ENCODE data around the gene CFAP70. TPM values are rescaled to one million over a fixed set of nuclear protein-coding genes. Genes with fewer than 3 reads are reported as not detected.
"Not testable (repeated sequence)": the region's sequence is repeated elsewhere in the genome, so short reads cannot be mapped to it uniquely, and the experiment has no call there.

CFAP70 gene
- total RNA-seq, 4 donors from 2014 or later: 1.1 to 1.8 (median 1.2) TPM

DNA sequence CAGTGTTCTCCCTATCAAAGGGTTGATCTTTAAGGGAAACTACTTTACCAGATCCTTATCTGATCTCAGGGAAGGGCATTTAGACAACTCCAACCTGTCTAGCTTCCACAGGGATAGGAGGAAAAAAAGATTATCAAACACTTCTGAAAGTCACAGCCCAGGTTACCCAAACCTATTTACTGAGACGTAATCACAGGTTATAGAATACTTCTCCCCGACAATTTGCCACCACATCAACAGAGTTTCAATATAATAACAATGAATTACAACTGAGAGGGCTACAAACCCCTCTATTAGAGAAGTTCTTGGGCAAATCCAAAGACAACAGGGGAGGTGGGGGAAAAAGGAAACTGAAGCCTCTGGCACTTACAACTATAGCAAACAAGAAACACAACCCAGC is 26.3 kb downstream of the CFAP70 start:
- TF ChIP-seq EP300 (IDR thresholded peaks at IDR 0.05) (no peak), POLR2A (IDR thresholded peaks at IDR 0.05) (no peak), POLR2AphosphoS5 (IDR thresholded peaks at IDR 0.05) (no peak)
- TF ChIP-seq, protein P1, sequence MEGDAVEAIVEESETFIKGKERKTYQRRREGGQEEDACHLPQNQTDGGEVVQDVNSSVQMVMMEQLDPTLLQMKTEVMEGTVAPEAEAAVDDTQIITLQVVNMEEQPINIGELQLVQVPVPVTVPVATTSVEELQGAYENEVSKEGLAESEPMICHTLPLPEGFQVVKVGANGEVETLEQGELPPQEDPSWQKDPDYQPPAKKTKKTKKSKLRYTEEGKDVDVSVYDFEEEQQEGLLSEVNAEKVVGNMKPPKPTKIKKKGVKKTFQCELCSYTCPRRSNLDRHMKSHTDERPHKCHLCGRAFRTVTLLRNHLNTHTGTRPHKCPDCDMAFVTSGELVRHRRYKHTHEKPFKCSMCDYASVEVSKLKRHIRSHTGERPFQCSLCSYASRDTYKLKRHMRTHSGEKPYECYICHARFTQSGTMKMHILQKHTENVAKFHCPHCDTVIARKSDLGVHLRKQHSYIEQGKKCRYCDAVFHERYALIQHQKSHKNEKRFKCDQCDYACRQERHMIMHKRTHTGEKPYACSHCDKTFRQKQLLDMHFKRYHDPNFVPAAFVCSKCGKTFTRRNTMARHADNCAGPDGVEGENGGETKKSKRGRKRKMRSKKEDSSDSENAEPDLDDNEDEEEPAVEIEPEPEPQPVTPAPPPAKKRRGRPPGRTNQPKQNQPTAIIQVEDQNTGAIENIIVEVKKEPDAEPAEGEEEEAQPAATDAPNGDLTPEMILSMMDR (IDR thresholded peaks at IDR 0.05): no peak
- Histone ChIP-seq H3K4me3 (no peak overlapping the region), H3K27me3 (no peaks in the 10 kb centered on the region), H3K9me3 (no peaks in the 10 kb centered on the region), H3K4me1 (no peaks in the 10 kb centered on the region), H3K36me3 (no peaks in the 10 kb centered on the region), H3K27ac (no peak overlapping the region)
- ATAC-seq: no peak
- WGBS, 2 donors (ENCODE audit: low coverage in 1 of 2): 86 to 96% methylated on average over 2 of the region's 2 CpGs

DNA sequence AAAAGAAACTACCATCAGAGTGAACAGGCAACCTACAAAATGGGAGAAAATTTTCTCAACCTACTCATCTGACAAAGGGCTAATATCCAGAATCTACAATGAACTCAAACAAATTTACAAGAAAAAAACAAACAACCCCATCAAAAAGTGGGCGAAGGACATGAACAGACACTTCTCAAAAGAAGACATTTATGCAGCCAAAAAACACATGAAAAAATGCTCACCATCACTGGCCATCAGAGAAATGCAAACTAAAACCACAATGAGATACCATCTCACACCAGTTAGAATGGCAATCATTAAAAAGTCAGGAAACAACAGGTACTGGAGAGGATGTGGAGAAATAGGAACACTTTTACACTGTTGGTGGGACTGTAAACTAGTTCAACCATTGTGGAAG is 30.1 kb downstream of the CFAP70 start:
- not testable (repeated sequence) for H3K27ac ChIP-seq, H3K9me3 ChIP-seq, H3K4me3 ChIP-seq, ATAC-seq, H3K27me3 ChIP-seq, H3K36me3 ChIP-seq, H3K4me1 ChIP-seq
- WGBS, 2 donors (ENCODE audit: low coverage in 1 of 2): no CpG with 5 or more reads among the region's 1 CpG

DNA sequence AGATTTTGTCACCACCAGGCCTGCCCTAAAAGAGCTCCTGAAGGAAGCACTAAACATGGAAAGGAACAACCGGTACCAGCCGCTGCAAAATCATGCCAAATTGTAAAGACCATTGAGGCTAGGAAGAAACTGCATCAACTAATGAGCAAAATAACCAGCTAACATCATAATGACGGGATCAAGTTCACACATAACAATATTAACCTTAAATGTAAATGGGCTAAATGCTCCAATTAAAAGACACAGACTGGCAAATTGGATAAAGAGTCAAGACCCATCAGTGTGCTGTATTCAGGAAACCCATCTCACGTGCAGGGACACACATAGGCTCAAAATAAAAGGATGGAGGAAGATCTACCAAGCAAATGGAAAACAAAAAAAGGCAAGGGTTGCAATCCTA is 33.4 kb downstream of the CFAP70 start:
- not testable (repeated sequence) for H3K27me3 ChIP-seq, H3K4me3 ChIP-seq, H3K9me3 ChIP-seq, H3K27ac ChIP-seq, H3K36me3 ChIP-seq, ATAC-seq, H3K4me1 ChIP-seq
- 96% methylated on average over 2 of the region's 4 CpGs; no CpG with 5 or more reads in 1 of the 2 donors for WGBS, 2 donors (ENCODE audit: low coverage in 1 of 2)

DNA sequence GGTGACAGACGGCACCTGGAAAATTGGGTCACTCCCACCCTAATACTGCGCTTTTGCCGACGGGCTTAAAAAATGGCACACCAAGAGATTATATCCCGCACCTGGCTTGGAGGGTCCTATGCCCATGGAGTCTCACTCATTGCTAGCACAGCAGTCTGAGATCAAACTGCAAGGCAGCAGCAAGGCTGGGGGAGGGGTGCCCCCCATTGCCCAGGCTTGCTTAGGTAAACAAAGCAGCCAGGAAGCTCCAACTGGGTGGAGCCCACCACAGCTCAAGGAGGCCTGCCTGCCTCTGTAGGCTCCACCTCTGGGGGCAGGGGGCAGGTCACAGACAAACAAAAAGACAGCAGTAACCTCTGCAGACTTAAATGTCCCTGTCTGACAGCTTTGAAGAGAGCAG is 35.1 kb downstream of the CFAP70 start:
- not testable (repeated sequence) for H3K9me3 ChIP-seq, H3K36me3 ChIP-seq, H3K4me3 ChIP-seq, H3K4me1 ChIP-seq, ATAC-seq, H3K27me3 ChIP-seq, H3K27ac ChIP-seq
- WGBS, 2 donors (ENCODE audit: low coverage in 1 of 2): 100% methylated on average over 2 of the region's 5 CpGs; no CpG with 5 or more reads in 1 of the 2 donors

DNA sequence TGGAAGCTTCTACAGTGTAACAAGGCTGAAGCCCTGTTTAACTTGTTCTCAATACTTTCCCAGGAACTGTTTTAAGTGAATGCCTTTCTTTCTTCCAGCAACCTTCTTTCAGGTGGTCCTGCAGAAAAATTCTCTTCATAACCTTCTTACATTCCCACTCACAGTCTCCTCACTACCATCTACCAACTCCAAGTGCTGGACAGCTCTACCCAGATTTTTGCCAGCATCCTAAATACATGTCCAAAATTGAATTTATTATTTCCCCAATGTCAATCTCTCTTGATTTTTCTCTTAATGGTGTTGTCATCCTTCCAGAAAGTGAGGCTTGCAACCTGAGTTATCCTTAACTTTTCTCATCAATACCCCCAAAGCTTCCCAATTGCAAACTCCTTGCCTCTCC is 48.2 kb downstream of the CFAP70 start:
- Histone ChIP-seq H3K4me3 (no peak overlapping the region), H3K9me3 (peaks cover 0 to 19% (median 0%) of the 10 kb centered on the region in 3 donors), H3K36me3 (no peaks in the 10 kb centered on the region), H3K27ac (no peak overlapping the region), H3K4me1 (no peaks in the 10 kb centered on the region), H3K27me3 (no peaks in the 10 kb centered on the region)
- TF ChIP-seq POLR2AphosphoS5 (IDR thresholded peaks at IDR 0.05) (no peak), POLR2A (IDR thresholded peaks at IDR 0.05) (no peak), EP300 (IDR thresholded peaks at IDR 0.05) (no peak)
- TF ChIP-seq, protein P1 (IDR thresholded peaks at IDR 0.05): no peak
- ATAC-seq: no peak

DNA sequence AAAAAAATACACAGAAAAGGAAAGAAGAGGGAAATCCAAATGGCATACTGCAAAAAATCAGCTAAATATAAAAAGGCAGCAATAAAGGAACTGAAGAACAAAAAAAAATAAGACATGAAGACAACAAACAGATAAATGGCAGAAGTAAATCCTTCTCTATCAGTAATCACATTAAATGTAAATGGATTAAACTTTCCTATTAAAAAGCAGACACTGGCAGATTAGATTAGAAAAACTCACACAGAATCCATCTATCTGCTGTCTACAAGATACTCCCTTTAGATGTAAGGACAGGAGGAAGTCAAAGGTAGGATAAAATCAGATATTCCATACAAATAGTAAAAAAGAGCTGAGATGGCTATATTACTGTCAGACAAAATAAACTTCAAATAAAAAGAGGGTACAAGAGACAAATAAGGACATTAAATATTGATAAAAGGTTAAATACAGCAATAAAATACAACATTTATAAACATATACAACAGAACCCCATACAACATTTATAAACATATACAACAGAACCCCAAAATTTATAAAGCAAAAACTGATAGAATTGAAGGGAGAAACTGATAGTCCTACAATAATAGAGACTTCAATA is 51.4 kb downstream of the CFAP70 start:
- no peaks in the 10 kb centered on the region for H3K4me1 ChIP-seq
- no peaks in the 10 kb centered on the region for H3K36me3 ChIP-seq
- TF ChIP-seq POLR2A (IDR thresholded peaks at IDR 0.05) (no peak), POLR2AphosphoS5 (IDR thresholded peaks at IDR 0.05) (no peak), EP300 (IDR thresholded peaks at IDR 0.05) (no peak)
- TF ChIP-seq, protein P1 (IDR thresholded peaks at IDR 0.05): no peak
- peaks cover 0 to 19% (median 0%) of the 10 kb centered on the region in 3 donors for H3K9me3 ChIP-seq
- ATAC-seq: no peak
- no peak overlapping the region for H3K27ac ChIP-seq
- H3K27me3 ChIP-seq: no peaks in the 10 kb centered on the region
- no peak overlapping the region for H3K4me3 ChIP-seq

Measured in gastroesophageal sphincter (tissue), 4 donors.